ENCODE measurements around the gene EFCAB8. TPM values are rescaled to one million over a fixed set of nuclear protein-coding genes. Genes with fewer than 3 reads are reported as not detected.

Gene EFCAB8
- polyA plus RNA-seq, 1 experiment = not detected

DNA sequence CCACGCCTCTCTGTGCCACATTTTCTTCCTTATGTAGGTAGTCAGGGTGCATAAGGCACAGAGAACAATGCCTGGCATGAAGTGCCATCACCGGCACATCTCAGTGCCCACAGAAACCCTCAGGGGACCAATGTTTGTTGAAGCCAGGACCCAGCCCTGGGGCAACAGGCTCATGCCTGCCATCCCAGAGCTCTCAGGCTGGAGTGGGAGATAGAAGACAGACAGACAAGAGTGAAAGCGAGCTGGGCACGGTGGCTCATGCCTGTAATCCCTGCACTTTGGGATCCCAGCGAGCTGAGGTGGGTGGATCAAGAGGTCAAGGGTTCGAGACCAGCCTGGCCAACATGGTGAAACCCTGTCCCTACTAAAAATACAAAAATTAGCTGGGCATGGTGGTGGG lies 13.5 kb downstream of the EFCAB8 start:
- POLR2A ChIA-PET = no interaction called here
- CTCF ChIA-PET = no interaction called here
- TF ChIP-seq, protein P1, sequence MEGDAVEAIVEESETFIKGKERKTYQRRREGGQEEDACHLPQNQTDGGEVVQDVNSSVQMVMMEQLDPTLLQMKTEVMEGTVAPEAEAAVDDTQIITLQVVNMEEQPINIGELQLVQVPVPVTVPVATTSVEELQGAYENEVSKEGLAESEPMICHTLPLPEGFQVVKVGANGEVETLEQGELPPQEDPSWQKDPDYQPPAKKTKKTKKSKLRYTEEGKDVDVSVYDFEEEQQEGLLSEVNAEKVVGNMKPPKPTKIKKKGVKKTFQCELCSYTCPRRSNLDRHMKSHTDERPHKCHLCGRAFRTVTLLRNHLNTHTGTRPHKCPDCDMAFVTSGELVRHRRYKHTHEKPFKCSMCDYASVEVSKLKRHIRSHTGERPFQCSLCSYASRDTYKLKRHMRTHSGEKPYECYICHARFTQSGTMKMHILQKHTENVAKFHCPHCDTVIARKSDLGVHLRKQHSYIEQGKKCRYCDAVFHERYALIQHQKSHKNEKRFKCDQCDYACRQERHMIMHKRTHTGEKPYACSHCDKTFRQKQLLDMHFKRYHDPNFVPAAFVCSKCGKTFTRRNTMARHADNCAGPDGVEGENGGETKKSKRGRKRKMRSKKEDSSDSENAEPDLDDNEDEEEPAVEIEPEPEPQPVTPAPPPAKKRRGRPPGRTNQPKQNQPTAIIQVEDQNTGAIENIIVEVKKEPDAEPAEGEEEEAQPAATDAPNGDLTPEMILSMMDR (IDR thresholded peaks at IDR 0.05; ENCODE audit: low read depth, low read length) = no peak
- no peak overlapping the region for H3K4me3 ChIP-seq (ENCODE audit: low read depth, low read length)
- no peaks in the 10 kb centered on the region for H3K27me3 ChIP-seq (ENCODE audit: control insufficient read depth, insufficient read depth, low read length)
- no peak for DNase-seq (ENCODE audit: low read depth, low spot score)
- H3K9me3 ChIP-seq (ENCODE audit: control insufficient read depth, insufficient read depth, low read length) = no peaks in the 10 kb centered on the region
- H3K27ac ChIP-seq (ENCODE audit: low read depth, low read length) = no peak overlapping the region

DNA sequence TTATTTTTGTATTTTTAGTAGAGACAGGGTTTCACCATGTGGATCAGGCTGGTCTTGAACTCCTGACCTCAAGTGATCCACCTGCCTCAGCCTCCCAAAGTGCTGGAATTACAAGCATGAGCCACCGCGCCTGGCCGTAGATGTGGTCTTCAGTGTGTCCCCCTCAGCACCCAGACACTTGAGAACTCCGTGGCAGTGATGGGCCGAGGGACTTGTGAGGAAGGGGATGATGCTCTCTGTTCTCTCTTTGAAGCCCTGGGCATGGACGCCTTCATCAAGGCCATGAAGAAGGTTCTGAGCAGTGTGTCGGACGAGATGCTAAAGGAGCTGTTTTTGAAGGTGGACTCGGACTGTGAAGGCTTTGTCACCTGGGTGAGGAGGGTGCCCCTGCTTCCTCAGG lies 16.9 kb downstream of the EFCAB8 start:
- TF ChIP-seq, protein P1 (IDR thresholded peaks at IDR 0.05; ENCODE audit: low read depth, low read length) = no peak
- no peak overlapping the region for H3K4me3 ChIP-seq (ENCODE audit: low read depth, low read length)
- no peak for DNase-seq (ENCODE audit: low read depth, low spot score)
- H3K27ac ChIP-seq (ENCODE audit: low read depth, low read length) = no peak overlapping the region
- H3K27me3 ChIP-seq (ENCODE audit: control insufficient read depth, insufficient read depth, low read length) = no peaks in the 10 kb centered on the region
- ChIA-PET POLR2A (no interaction called here), CTCF (interaction anchor here (0.7 to 1.2 kb wide), 3 partner anchors 69 to 1435 kb away, joined by 3 read pairs; no protein-coding TSS in a partner anchor)
- H3K9me3 ChIP-seq (ENCODE audit: control insufficient read depth, insufficient read depth, low read length) = no peaks in the 10 kb centered on the region

DNA sequence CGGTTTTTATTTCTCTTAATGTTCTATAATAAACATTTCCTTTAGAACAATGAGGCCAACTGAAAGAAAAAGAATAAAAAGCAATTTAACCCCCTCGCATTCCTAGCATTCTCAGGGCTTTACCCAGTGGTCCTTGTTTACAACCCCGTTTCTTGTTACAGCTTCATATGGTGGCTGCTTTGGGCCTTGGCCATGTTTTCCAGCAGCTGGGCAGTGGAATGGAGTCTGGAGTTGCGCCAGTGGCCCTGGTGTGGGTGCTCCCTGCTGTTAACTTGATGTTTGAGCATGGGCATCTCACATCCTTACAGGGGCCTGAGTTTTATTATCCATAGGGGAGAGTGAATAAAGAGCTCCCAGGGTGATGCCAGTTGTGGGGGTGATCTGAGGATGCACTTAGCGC lies 18.8 kb downstream of the EFCAB8 start:
- TF ChIP-seq, protein P1 (IDR thresholded peaks at IDR 0.05; ENCODE audit: low read depth, low read length) = no peak
- H3K4me3 ChIP-seq (ENCODE audit: low read depth, low read length) = no peak overlapping the region
- H3K9me3 ChIP-seq (ENCODE audit: control insufficient read depth, insufficient read depth, low read length) = no peaks in the 10 kb centered on the region
- peak overlapping the region; percentile 3 for H3K27ac ChIP-seq (ENCODE audit: low read depth, low read length)
- CTCF ChIA-PET = interaction anchor here (0.9 kb wide), 1 partner anchor 87 kb away, joined by 4 read pairs; no protein-coding TSS in a partner anchor
- peak; percentile 81 for DNase-seq (ENCODE audit: low read depth, low spot score)
- no peaks in the 10 kb centered on the region for H3K27me3 ChIP-seq (ENCODE audit: control insufficient read depth, insufficient read depth, low read length)
- POLR2A ChIA-PET = interaction anchor here (0.6 kb wide), 1 partner anchor 171 kb away, joined by 3 read pairs; no protein-coding TSS in a partner anchor

DNA sequence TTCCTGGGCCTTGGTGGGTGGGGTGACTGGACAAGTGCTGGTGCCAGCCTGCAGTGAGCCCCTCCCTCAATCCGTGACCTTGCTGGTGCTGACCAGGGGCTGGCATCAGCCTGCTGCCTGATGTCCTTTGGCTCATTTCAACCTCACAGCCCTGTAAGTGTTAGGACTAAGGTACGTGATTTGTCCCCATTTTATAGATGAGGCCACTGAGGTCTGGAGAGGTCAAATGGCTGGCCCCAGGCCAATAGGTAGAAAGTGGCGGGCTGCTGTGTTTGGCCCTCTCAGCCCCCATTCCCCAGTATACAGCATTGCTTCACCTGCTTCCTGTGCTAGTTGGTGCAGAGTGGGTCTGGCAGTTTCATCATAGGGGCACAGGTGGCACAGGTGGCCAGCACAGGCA lies 20.1 kb downstream of the EFCAB8 start:
- Histone ChIP-seq H3K27ac (ENCODE audit: low read depth, low read length) (no peak overlapping the region), H3K9me3 (ENCODE audit: control insufficient read depth, insufficient read depth, low read length) (no peaks in the 10 kb centered on the region), H3K27me3 (ENCODE audit: control insufficient read depth, insufficient read depth, low read length) (no peaks in the 10 kb centered on the region), H3K4me3 (ENCODE audit: low read depth, low read length) (no peak overlapping the region)
- POLR2A ChIA-PET = no interaction called here
- TF ChIP-seq, protein P1 (IDR thresholded peaks at IDR 0.05; ENCODE audit: low read depth, low read length) = no peak
- CTCF ChIA-PET = no interaction called here
- no peak for DNase-seq (ENCODE audit: low read depth, low spot score)

DNA sequence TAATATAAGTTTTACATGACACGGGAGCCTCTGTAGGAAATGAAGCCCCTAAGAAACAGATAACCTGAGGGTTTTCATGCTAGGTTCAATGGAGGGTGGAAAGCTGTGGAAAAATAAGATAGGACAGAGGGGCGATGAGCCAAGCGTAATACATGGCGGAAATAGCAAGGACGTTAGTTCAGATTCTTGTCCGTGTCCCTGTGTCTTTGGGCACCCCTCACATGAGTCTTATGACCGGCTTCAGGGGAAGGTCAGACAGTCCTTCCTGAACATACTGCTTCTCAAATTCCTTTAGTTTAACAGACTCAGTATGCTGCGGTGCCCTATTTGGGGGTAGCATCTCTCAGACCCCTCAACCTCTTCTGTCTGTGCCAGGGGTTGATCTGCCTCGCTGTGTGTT lies 20.8 kb downstream of the EFCAB8 start:
- TF ChIP-seq, protein P1 (IDR thresholded peaks at IDR 0.05; ENCODE audit: low read depth, low read length) = no peak
- Histone ChIP-seq H3K4me3 (ENCODE audit: low read depth, low read length) (no peak overlapping the region), H3K27me3 (ENCODE audit: control insufficient read depth, insufficient read depth, low read length) (no peaks in the 10 kb centered on the region), H3K9me3 (ENCODE audit: control insufficient read depth, insufficient read depth, low read length) (no peaks in the 10 kb centered on the region), H3K27ac (ENCODE audit: low read depth, low read length) (no peak overlapping the region)
- CTCF ChIA-PET = no interaction called here
- no peak for DNase-seq (ENCODE audit: low read depth, low spot score)
- POLR2A ChIA-PET = no interaction called here

All from AG04450 (cell line).